Regular cardiac myocyte (primary cell): Measurements from ENCODE around the gene TMEM190. TPM values are rescaled to one million over a fixed set of nuclear protein-coding genes. Genes with fewer than 3 reads are reported as not detected.

Experiments
- total RNA-seq: library from RNA; depleted of rRNA; stranded (reverse); fragments of >200 nt; gene quantifications from 2 replicates; pipeline ENCODE4 v1.2.3, GENCODE V29; 2014

The TMEM190 gene
- not detected in 2 replicates for total RNA-seq

GRCh38 chr19:55376241-55376933 is at the start of gene TMEM190:
TSS of gene TMEM190 (plus strand) at chr19:55376826. CDS start at chr19:55376854, 28 bp downstream.

GRCh38 chr19:55339105-55339888 is 37.3 kb upstream of the TMEM190 start, which contains the start of gene KMT5C:
TSS of gene KMT5C (plus strand) at chr19:55339876. CDS start at chr19:55341937, 2,061 bp downstream.

DNA sequence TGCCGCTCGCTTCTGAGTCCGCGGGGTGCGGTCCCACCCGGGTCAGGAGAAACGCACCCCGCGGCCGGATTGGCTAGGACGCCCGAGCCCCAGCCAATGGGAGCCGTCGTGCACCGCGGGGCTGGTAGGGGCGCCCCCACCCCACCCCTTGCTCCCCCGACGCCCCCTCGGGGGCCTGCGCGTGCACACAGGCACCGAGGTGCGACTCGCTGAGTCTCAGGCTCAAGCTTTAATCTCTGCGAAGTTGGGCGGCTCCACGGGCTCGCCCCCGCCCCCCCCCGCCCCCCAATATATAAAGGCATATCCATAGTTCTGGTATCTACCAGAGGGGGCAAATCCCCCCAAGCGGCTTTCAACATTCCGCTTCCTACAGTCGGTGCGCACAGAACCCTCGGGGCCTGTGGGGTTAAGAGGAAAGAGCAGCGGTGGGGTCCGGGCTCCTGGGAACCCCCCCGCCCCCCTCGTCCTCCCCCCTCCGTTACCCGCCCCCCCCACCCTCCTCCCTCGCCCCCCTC is 21.9 kb upstream of the TMEM190 start, which contains the start of gene COX6B2:
Gene COX6B2, minus strand, starts transcription at position 22 of the 515 bp plus-strand sequence. CDS start 198 bp downstream, outside the sequence.

GRCh38 chr19:55362990-55363716 is 13.5 kb upstream of the TMEM190 start, which contains the start of gene GARIN5B:
TSS of gene GARIN5B (minus strand) at chr19:55363260. CDS start at chr19:55363066, 194 bp downstream.

GRCh38 chr19:55370305-55370988 is 6.2 kb upstream of the TMEM190 start, which contains the start of gene IL11:
TSS of gene IL11 (minus strand) at chr19:55370463. CDS start at chr19:55370310, 153 bp downstream.

DNA sequence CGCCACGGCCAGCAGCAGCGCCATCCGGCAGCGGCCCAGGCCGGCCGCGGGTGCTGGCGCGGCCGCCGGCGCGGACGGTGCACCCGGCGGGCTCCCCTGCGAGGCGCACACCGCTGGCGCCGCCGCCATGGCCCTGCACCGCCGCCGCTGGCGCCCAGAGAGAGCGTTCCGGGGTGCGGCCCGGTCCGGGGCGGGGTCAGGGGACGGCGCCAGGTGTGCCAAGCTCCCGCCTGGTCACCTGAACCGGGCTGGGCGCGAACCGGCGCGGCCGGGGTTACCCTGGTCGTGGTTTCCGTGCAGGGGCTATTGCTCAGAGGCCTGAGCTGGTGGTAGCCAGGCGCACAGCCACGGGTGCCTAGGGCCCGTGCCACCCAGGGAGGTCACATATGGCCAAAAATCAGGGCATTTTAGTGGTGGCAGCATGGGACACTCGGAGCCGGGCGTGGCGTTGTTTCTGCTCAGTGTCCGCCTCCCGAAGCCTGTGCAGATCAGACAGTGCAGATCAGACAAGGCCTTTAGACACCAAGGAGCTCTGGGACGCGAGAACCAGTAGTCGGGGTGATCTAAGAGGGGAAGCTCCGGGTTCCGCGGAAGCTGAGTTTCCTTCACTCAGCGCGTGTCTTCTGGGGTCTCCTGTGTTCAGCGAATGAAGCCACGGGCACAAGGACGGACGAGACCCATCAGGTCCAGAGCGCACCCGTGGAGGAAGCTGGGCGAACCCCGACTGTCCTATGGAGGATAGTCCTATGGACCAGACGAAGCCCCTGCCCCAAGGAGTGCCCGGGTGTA is 7.7 kb downstream of the TMEM190 start, which contains the start of gene TMEM238:
Gene TMEM238, minus strand, starts transcription at position 162 of the 789 bp plus-strand sequence. Its CDS starts 33 bp downstream, at position 129.

GRCh38 chr19:55385724-55386492 is 9.3 kb downstream of the TMEM190 start, which contains the start of gene RPL28:
TSS of gene RPL28 (plus strand) at chr19:55385932. CDS start at chr19:55386358, 426 bp downstream.

DNA sequence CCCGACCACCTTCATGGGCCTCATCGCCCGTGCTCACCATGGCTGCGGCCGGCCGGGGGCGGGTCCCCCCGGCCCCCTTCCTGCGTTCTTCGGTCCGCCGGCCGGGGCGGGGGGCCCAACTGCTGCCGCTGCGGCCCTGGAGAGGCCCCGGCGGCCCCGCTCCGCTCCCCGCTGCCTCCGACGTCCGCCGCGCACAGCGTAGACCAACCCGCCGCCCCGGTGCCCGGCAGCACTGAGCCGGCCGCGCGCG is 30.8 kb downstream of the TMEM190 start, which contains the start of gene UBE2S:
Gene UBE2S, minus strand, starts transcription at position 239 of the 250 bp plus-strand sequence. Its CDS starts 199 bp downstream, at position 40.

Other genes starting within 250 kb of the TMEM190 start
- gene TNNT1, start 227.6 kb upstream of the TMEM190 start, total RNA-seq, result 3.4 and 3.8 TPM in 2 replicates
- gene TNNI3, start 219.1 kb upstream of the TMEM190 start, total RNA-seq, result not detected in 2 replicates
- 0.77 and 0.85 TPM in 2 replicates for gene DNAAF3, start 210.2 kb upstream of the TMEM190 start, total RNA-seq
- gene SYT5, start 196.5 kb upstream of the TMEM190 start, total RNA-seq, result 0.96 TPM in 1 of 2 replicates, not detected in the other
- gene PTPRH, start 167.3 kb upstream of the TMEM190 start, total RNA-seq, result 6.5 and 21.4 TPM in 2 replicates
- 1.5 and 2.3 TPM in 2 replicates for gene TMEM86B, start 148.1 kb upstream of the TMEM190 start, total RNA-seq
- gene PPP6R1, start 117.8 kb upstream of the TMEM190 start, total RNA-seq, result 16.3 and 35.5 TPM in 2 replicates
- 18.9 and 40.6 TPM in 2 replicates for gene HSPBP1, start 96.7 kb upstream of the TMEM190 start, total RNA-seq
- 3.9 and 6.7 TPM in 2 replicates for gene BRSK1, start 92.8 kb upstream of the TMEM190 start, total RNA-seq
- not detected in 2 replicates for gene TMEM150B, start 51.5 kb upstream of the TMEM190 start, total RNA-seq
- 2.7 and 7.6 TPM in 2 replicates for gene KMT5C, start 37.0 kb upstream of the TMEM190 start, total RNA-seq
- gene COX6B2, start 22.1 kb upstream of the TMEM190 start, total RNA-seq, result not detected in 2 replicates
- not detected in 2 replicates for gene GARIN5B, start 13.6 kb upstream of the TMEM190 start, total RNA-seq
- gene IL11, start 6.4 kb upstream of the TMEM190 start, total RNA-seq, result 4.8 and 26.3 TPM in 2 replicates
- 0.58 and 0.85 TPM in 2 replicates for gene TMEM238, start 7.5 kb downstream of the TMEM190 start, total RNA-seq
- 204 and 210 TPM in 2 replicates for gene RPL28, start 9.1 kb downstream of the TMEM190 start, total RNA-seq
- 32.4 and 286 TPM in 2 replicates for gene UBE2S, start 31.0 kb downstream of the TMEM190 start, total RNA-seq
- not detected in 2 replicates for gene SHISA7, start 66.5 kb downstream of the TMEM190 start, total RNA-seq
- gene ISOC2, start 84.8 kb downstream of the TMEM190 start, total RNA-seq, result 42.0 and 52.3 TPM in 2 replicates
- not detected in 2 replicates for gene C19orf85, start 87.9 kb downstream of the TMEM190 start, total RNA-seq
- gene ZNF628, start 99.8 kb downstream of the TMEM190 start, total RNA-seq, result 1.4 and 1.5 TPM in 2 replicates
- 12.7 and 18.0 TPM in 2 replicates for gene NAT14, start 108.4 kb downstream of the TMEM190 start, total RNA-seq
- gene SSC5D, start 111.6 kb downstream of the TMEM190 start, total RNA-seq, result 6.7 and 11.6 TPM in 2 replicates
- not detected in 2 replicates for gene SBK2, start 160.3 kb downstream of the TMEM190 start, total RNA-seq
- gene SBK3, start 168.7 kb downstream of the TMEM190 start, total RNA-seq, result under 0.01 and 0.19 TPM in 2 replicates
- 3.1 and 3.5 TPM in 2 replicates for gene ZNF579, start 204.0 kb downstream of the TMEM190 start, total RNA-seq
- 2.3 and 2.9 TPM in 2 replicates for gene FIZ1, start 222.7 kb downstream of the TMEM190 start, total RNA-seq
- gene ZNF524, start 223.5 kb downstream of the TMEM190 start, total RNA-seq, result 5.6 and 8.2 TPM in 2 replicates
- 0.58 and 0.85 TPM in 2 replicates for gene ZNF865, start 228.8 kb downstream of the TMEM190 start, total RNA-seq
- gene ZNF784, start 247.7 kb downstream of the TMEM190 start, total RNA-seq, result 2.3 and 3.4 TPM in 2 replicates